ENCODE data around the gene MPP2. TPM values are rescaled to one million over a fixed set of nuclear protein-coding genes. Genes with fewer than 3 reads are reported as not detected.

The MPP2 gene
- total RNA-seq, 4 donors from 2014 or later, result 2.3 to 2.7 (median 2.5) TPM

GRCh38 chr17:43951750-43952149, 44.4 kb upstream of the MPP2 start:
- 62% methylated on average over 4 of the region's 4 CpGs for WGBS
- DNase-seq (ENCODE audit: low spot score in 2 of 2), result no peak

GRCh38 chr17:43950554-43950953, 43.2 kb upstream of the MPP2 start:
- H3K36me3 ChIP-seq, result no peaks in the 10 kb centered on the region
- H3K27ac ChIP-seq, result no peak overlapping the region
- peaks cover 63% of the 10 kb centered on the region for H3K27me3 ChIP-seq
- TF ChIP-seq POLR2A (IDR thresholded peaks at IDR 0.05) (no peak), EP300 (IDR thresholded peaks at IDR 0.05) (no peak), CTCF (IDR thresholded peaks at IDR 0.05) (no peak), POLR2AphosphoS5 (IDR thresholded peaks at IDR 0.05) (no peak)
- peaks cover 11% of the 10 kb centered on the region for H3K4me1 ChIP-seq
- H3K4me3 ChIP-seq, result no peak overlapping the region
- H3K9me3 ChIP-seq, result no peaks in the 10 kb centered on the region
- no peak for DNase-seq (ENCODE audit: low spot score in 2 of 2)
- 93% methylated on average over 2 of the region's 2 CpGs for WGBS

More at GRCh38 chr17:43951750-43952149, 44.4 kb upstream of the MPP2 start:
- TF ChIP-seq POLR2AphosphoS5 (IDR thresholded peaks at IDR 0.05), result no peak
- no peak for TF ChIP-seq CTCF (IDR thresholded peaks at IDR 0.05)
- TF ChIP-seq POLR2A (IDR thresholded peaks at IDR 0.05), result no peak
- no peak for TF ChIP-seq EP300 (IDR thresholded peaks at IDR 0.05)
- Histone ChIP-seq H3K27ac (no peak overlapping the region), H3K36me3 (no peaks in the 10 kb centered on the region), H3K4me3 (no peak overlapping the region), H3K4me1 (peaks cover 11% of the 10 kb centered on the region), H3K27me3 (peaks cover 63% of the 10 kb centered on the region), H3K9me3 (no peaks in the 10 kb centered on the region)

- no peak for DNase-seq (ENCODE audit: low spot score in 2 of 2)
Observed at GRCh38 chr17:43949781-43950180, 42.4 kb upstream of the MPP2 start.

GRCh38 chr17:43946781-43947180, 39.4 kb upstream of the MPP2 start:
- Histone ChIP-seq H3K27me3 (peaks cover 31% of the 10 kb centered on the region), H3K4me1 (no peaks in the 10 kb centered on the region), H3K27ac (no peak overlapping the region), H3K9me3 (no peaks in the 10 kb centered on the region), H3K36me3 (no peaks in the 10 kb centered on the region), H3K4me3 (no peak overlapping the region)
- DNase-seq (ENCODE audit: low spot score in 2 of 2), result no peak
- TF ChIP-seq EP300 (IDR thresholded peaks at IDR 0.05) (no peak), CTCF (IDR thresholded peaks at IDR 0.05) (no peak), POLR2AphosphoS5 (IDR thresholded peaks at IDR 0.05) (no peak), POLR2A (IDR thresholded peaks at IDR 0.05) (no peak)
- 62% methylated on average over 4 of the region's 4 CpGs for WGBS

More at GRCh38 chr17:43949781-43950180, 42.4 kb upstream of the MPP2 start:
- TF ChIP-seq EP300 (IDR thresholded peaks at IDR 0.05) (no peak), POLR2A (IDR thresholded peaks at IDR 0.05) (no peak), CTCF (IDR thresholded peaks at IDR 0.05) (no peak), POLR2AphosphoS5 (IDR thresholded peaks at IDR 0.05) (no peak)
- 52% methylated on average over 4 of the region's 4 CpGs for WGBS
- no peak overlapping the region for H3K27ac ChIP-seq
- peaks cover 56% of the 10 kb centered on the region for H3K27me3 ChIP-seq
- peaks cover 11% of the 10 kb centered on the region for H3K4me1 ChIP-seq
- H3K9me3 ChIP-seq, result no peaks in the 10 kb centered on the region
- H3K36me3 ChIP-seq, result no peaks in the 10 kb centered on the region
- H3K4me3 ChIP-seq, result no peak overlapping the region

GRCh38 chr17:43945074-43945829, 37.9 kb upstream of the MPP2 start:
- 78% methylated on average over 12 of the region's 12 CpGs for WGBS
- Histone ChIP-seq H3K27me3 (peaks cover 16% of the 10 kb centered on the region), H3K36me3 (no peaks in the 10 kb centered on the region), H3K27ac (no peak overlapping the region), H3K4me3 (no peak overlapping the region), H3K4me1 (no peaks in the 10 kb centered on the region), H3K9me3 (no peaks in the 10 kb centered on the region)
- no peak for DNase-seq (ENCODE audit: low spot score in 2 of 2)
- TF ChIP-seq POLR2A (IDR thresholded peaks at IDR 0.05) (no peak), EP300 (IDR thresholded peaks at IDR 0.05) (no peak), CTCF (IDR thresholded peaks at IDR 0.05) (no peak), POLR2AphosphoS5 (IDR thresholded peaks at IDR 0.05) (no peak)
